Liver (tissue), 9 donors: ENCODE results near the gene CUEDC1. TPM values are rescaled to one million over a fixed set of nuclear protein-coding genes. Genes with fewer than 3 reads are reported as not detected.
A peak's percentile ranks its signal among the peaks of the same experiment; 100 is the strongest.

Experiments used
- DNase-seq: peaks from one replicate; pipeline ENCODE4 v3.0.0-alpha.2; 2017; ENCODE audit warnings: low spot score
- H3K27ac ChIP-seq, 2 donors: one replicate each; pipeline ENCODE4 v1.7.0; 2013; ENCODE audit warnings: inconsistent platforms in 2 of 2, low read length in 2 of 2, control low read depth in 1 of 2, low read depth in 1 of 2, mild to moderate bottlenecking in 1 of 2
- H3K27me3 ChIP-seq, 4 donors: one replicate each; pipeline versions ENCODE4 v1.6.1 to v1.7.0; 2013; ENCODE audit warnings: low read length in 3 of 4, inconsistent platforms in 1 of 4, mild to moderate bottlenecking in 1 of 4, moderate library complexity in 1 of 4; ENCODE audit not compliant: control insufficient read depth in 4 of 4, insufficient read depth in 4 of 4
- H3K36me3 ChIP-seq, 4 donors: one replicate each; pipeline versions ENCODE4 v1.6.1 to v1.7.0; 2013; ENCODE audit warnings: low read length in 3 of 4, mild to moderate bottlenecking in 3 of 4, low read depth in 1 of 4, moderate library complexity in 1 of 4; ENCODE audit not compliant: control insufficient read depth in 4 of 4, insufficient read depth in 3 of 4
- H3K4me1 ChIP-seq, 4 donors: one replicate each; pipeline versions ENCODE4 v1.6.1 to v1.7.0; 2013; ENCODE audit warnings: low read length in 3 of 4, mild to moderate bottlenecking in 3 of 4, moderate library complexity in 1 of 4; ENCODE audit not compliant: control insufficient read depth in 4 of 4, insufficient read depth in 4 of 4
- H3K4me3 ChIP-seq, 3 donors: one replicate each; pipeline versions ENCODE4 v1.6.1 to v1.7.0; 2013; ENCODE audit warnings: low read length in 3 of 3, control low read depth in 1 of 3, low read depth in 1 of 3, mild to moderate bottlenecking in 1 of 3
- H3K9ac ChIP-seq, 2 donors: one replicate each; pipeline ENCODE4 v1.7.0; 2013; ENCODE audit warnings: low read length in 2 of 2, mild to moderate bottlenecking in 2 of 2, moderate library complexity in 2 of 2, control low read depth in 1 of 2, low read depth in 1 of 2
- H3K9me3 ChIP-seq, 4 donors: one replicate each; pipeline versions ENCODE4 v1.6.1 to v1.7.0; 2013; ENCODE audit warnings: low read length in 3 of 4; ENCODE audit not compliant: control insufficient read depth in 4 of 4
- EGR1 ChIP-seq, 2 donors: IDR thresholded peaks; 2 replicates each; pipeline ENCODE4 v1.6.1; 2016 to 2018; ENCODE audit warnings: antibody characterized with exemption in 2 of 2, low read depth in 2 of 2
- FOXA1 ChIP-seq: IDR thresholded peaks from 2 replicates; pipeline ENCODE4 v1.6.1; 2016; ENCODE audit warnings: antibody characterized with exemption
- FOXA2 ChIP-seq: IDR thresholded peaks from 2 replicates; pipeline ENCODE4 v1.6.1; 2016; ENCODE audit warnings: antibody characterized with exemption
- GABPA ChIP-seq, 2 donors: IDR thresholded peaks in 1 of 2; conservative IDR thresholded peaks in 1 of 2; 2 replicates each; pipeline ENCODE4 v1.6.1; 2016; ENCODE audit warnings: antibody characterized with exemption in 2 of 2, mild to moderate bottlenecking in 1 of 2, moderate library complexity in 1 of 2
- HNF4G ChIP-seq: IDR thresholded peaks from 2 replicates; pipeline ENCODE4 v1.6.1; 2016; ENCODE audit warnings: antibody characterized with exemption
- JUND ChIP-seq, 2 donors: IDR thresholded peaks; 2 replicates each; pipeline ENCODE4 v1.6.1; 2016; ENCODE audit warnings: antibody characterized with exemption in 2 of 2
- NR2F2 ChIP-seq: IDR thresholded peaks from 2 replicates; pipeline ENCODE4 v1.6.1; 2016; ENCODE audit warnings: antibody characterized with exemption
- RAD21 ChIP-seq, 2 donors: IDR thresholded peaks; 2 replicates each; pipeline ENCODE4 v1.6.1; 2016; ENCODE audit warnings: antibody characterized with exemption in 2 of 2, mild to moderate bottlenecking in 2 of 2
- RXRA ChIP-seq, 2 donors: IDR thresholded peaks; 2 replicates each; pipeline ENCODE4 v1.6.1; 2017 to 2018; ENCODE audit warnings: antibody characterized with exemption in 2 of 2, mild to moderate bottlenecking in 1 of 2
- SP1 ChIP-seq: IDR thresholded peaks from 2 replicates; pipeline ENCODE4 v1.6.1; 2018; ENCODE audit warnings: antibody characterized with exemption, mild to moderate bottlenecking
- WGBS: extraction: QIAGEN DNeasy Blood & Tissue Kit; methylation state at CpG from one replicate; pipeline ENCODE4 v1.1.7; 2013; 5-methylcytosine and 5-hydroxymethylcytosine counted together
- polyA plus RNA-seq, 2 donors: library from polyadenylated mRNA; stranded (reverse) in 1 of 2; unstranded in 1 of 2; fragments of 200-250 nt in 1 of 2; fragments of >200 nt in 1 of 2; fragmentation: Nextera tagmentation in 1 of 2; extraction: Ambion mirVana in 1 of 2; gene quantifications; one replicate each; pipeline versions ENCODE4 v1.2.1 to v1.2.3, GENCODE V29; 2013 to 2015
- total RNA-seq, 2 donors: library from RNA; depleted of rRNA; stranded (reverse); fragments of >200 nt; gene quantifications; one replicate each; pipeline ENCODE4 v1.2.3, GENCODE V29; 2014
- TF ChIP-seq, protein P1 (sequence below): IDR thresholded peaks from 2 replicates; pipeline ENCODE4 v1.6.1; 2016; ENCODE audit warnings: antibody characterized with exemption, mild to moderate bottlenecking
- TF ChIP-seq, protein P2 (sequence below): fragments of 150-350 bp; IDR thresholded peaks from 2 replicates; pipeline ENCODE4 v1.5.1; 2017; ENCODE audit warnings: improper control_type of control experiment, low read depth, low read length; ENCODE audit not compliant: missing input control
- TF ChIP-seq, protein P3 (sequence below): IDR thresholded peaks from 2 replicates; pipeline ENCODE4 v1.6.1; 2016; ENCODE audit warnings: antibody characterized with exemption
- donor health status: healthy.
- donor health status: healthy.
- donor health status: healthy.
- donor health status: healthy.
- donor health status: healthy.

Gene CUEDC1
- total and polyA plus RNA-seq, 4 donors = 2.6 to 4.9 (median 3.4) TPM

DNA sequence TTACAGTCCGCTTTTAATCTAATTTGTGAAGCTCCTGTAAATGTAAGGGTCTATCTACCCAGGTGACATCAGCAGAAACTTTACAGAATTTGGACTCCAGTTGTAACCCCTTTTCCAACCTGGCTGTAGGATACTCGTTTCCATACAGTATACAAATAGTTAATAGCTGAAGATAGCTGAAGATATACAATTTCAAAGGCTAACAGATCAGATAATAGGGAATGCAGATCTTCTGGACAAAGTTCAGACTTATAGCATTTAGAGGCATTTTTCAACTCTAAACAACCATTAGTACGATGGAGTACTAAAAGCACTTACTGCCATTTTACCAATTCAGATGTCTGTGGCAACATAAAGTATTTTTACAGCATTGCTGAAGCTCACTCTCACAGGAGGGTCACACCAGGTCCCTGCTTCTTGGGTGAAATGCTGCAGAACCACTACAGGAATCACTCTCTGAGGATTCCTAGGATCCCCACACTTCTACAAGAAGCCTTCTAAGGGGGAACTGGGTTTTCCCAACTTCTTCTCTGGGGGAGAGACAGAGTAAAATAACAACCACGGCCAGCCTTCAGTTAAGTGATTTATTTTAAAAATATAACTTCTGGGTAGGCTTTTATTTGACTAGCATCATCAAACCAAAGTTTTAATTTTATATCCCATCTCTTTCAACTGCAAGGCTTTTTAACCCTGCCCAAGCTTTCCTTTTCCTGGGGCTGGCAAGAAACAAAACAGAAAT, 29.9 kb upstream of the CUEDC1 start:
- 67% methylated on average over 4 of the region's 4 CpGs for WGBS
- Histone ChIP-seq H3K27me3 (no peaks in the 10 kb centered on the region), H3K36me3 (peaks cover 0 to 13% (median 9%) of the 10 kb centered on the region in 4 donors), H3K9ac (peak overlapping the region in 1 of 2 donors; percentile 13), H3K9me3 (no peaks in the 10 kb centered on the region), H3K27ac (no peak overlapping the region), H3K4me1 (peaks cover 2 to 40% (median 31%) of the 10 kb centered on the region in 4 donors), H3K4me3 (no peak overlapping the region)
- TF ChIP-seq SP1 = no peak
- TF ChIP-seq EGR1 (IDR thresholded peaks at IDR 0.05; ENCODE audit: low read depth in 2 of 2) = no peak
- no peak for TF ChIP-seq JUND (IDR thresholded peaks at IDR 0.05)
- no peak for DNase-seq

DNA sequence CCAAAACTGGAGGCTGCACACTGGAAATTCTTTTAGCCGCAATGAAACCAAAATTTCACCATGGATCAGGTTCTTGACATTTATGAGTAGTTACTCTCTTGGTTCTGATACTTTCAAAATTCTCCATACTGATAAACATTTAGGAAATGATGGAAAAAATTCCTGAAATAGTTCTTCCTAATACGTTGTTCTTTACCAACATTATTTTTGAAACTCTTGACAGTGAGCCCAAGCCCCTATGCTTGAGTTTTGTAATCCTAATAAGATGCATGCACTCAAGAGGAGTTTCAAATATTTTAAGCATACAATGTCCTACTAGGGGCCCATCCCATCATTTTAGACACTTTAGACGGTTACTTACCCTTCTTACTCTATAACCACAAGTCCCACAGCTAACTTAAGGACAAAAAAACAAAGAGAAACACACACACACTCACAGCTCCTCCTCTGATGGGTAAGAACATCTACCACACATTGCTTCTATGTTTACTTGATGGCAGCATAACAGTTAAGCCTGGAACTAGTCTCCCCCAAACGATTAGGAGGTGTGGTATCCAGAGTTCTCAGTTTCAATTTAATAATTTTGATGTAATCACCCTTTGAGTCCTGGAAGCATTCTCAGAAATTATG, 29.2 kb upstream of the CUEDC1 start:
- DNase-seq = no peak
- Histone ChIP-seq H3K27ac (no peak overlapping the region), H3K4me1 (peaks cover 2 to 38% (median 29%) of the 10 kb centered on the region in 4 donors), H3K36me3 (peaks cover 0 to 19% (median 13%) of the 10 kb centered on the region in 4 donors), H3K9me3 (no peaks in the 10 kb centered on the region), H3K4me3 (no peak overlapping the region), H3K9ac (no peak overlapping the region), H3K27me3 (no peaks in the 10 kb centered on the region)
- 64% methylated on average over 4 of the region's 4 CpGs for WGBS
- TF ChIP-seq, protein P1, sequence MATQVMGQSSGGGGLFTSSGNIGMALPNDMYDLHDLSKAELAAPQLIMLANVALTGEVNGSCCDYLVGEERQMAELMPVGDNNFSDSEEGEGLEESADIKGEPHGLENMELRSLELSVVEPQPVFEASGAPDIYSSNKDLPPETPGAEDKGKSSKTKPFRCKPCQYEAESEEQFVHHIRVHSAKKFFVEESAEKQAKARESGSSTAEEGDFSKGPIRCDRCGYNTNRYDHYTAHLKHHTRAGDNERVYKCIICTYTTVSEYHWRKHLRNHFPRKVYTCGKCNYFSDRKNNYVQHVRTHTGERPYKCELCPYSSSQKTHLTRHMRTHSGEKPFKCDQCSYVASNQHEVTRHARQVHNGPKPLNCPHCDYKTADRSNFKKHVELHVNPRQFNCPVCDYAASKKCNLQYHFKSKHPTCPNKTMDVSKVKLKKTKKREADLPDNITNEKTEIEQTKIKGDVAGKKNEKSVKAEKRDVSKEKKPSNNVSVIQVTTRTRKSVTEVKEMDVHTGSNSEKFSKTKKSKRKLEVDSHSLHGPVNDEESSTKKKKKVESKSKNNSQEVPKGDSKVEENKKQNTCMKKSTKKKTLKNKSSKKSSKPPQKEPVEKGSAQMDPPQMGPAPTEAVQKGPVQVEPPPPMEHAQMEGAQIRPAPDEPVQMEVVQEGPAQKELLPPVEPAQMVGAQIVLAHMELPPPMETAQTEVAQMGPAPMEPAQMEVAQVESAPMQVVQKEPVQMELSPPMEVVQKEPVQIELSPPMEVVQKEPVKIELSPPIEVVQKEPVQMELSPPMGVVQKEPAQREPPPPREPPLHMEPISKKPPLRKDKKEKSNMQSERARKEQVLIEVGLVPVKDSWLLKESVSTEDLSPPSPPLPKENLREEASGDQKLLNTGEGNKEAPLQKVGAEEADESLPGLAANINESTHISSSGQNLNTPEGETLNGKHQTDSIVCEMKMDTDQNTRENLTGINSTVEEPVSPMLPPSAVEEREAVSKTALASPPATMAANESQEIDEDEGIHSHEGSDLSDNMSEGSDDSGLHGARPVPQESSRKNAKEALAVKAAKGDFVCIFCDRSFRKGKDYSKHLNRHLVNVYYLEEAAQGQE = no peak
- TF ChIP-seq FOXA1 (no peak), HNF4G (no peak), SP1 (no peak), RAD21 (IDR thresholded peaks at IDR 0.05) (no peak), GABPA (IDR thresholded peaks at IDR 0.05 in 1 of 2, conservative IDR thresholded peaks at IDR 0.05 in 1 of 2) (no peak), FOXA2 (no peak), EGR1 (IDR thresholded peaks at IDR 0.05; ENCODE audit: low read depth in 2 of 2) (no peak), RXRA (IDR thresholded peaks at IDR 0.05) (no peak), NR2F2 (no peak)
- TF ChIP-seq, protein P2, sequence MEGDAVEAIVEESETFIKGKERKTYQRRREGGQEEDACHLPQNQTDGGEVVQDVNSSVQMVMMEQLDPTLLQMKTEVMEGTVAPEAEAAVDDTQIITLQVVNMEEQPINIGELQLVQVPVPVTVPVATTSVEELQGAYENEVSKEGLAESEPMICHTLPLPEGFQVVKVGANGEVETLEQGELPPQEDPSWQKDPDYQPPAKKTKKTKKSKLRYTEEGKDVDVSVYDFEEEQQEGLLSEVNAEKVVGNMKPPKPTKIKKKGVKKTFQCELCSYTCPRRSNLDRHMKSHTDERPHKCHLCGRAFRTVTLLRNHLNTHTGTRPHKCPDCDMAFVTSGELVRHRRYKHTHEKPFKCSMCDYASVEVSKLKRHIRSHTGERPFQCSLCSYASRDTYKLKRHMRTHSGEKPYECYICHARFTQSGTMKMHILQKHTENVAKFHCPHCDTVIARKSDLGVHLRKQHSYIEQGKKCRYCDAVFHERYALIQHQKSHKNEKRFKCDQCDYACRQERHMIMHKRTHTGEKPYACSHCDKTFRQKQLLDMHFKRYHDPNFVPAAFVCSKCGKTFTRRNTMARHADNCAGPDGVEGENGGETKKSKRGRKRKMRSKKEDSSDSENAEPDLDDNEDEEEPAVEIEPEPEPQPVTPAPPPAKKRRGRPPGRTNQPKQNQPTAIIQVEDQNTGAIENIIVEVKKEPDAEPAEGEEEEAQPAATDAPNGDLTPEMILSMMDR = no peak
- TF ChIP-seq, protein P3, sequence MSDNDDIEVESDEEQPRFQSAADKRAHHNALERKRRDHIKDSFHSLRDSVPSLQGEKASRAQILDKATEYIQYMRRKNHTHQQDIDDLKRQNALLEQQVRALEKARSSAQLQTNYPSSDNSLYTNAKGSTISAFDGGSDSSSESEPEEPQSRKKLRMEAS = no peak
